Nephron (organoid): ENCODE data around the gene ADGRL3.

ENCODE experiments used
- H3K27ac Mint-ChIP-seq, 3 experiments: 2 replicates each; pipeline ENCODE4 v1.8.0; 2020; ENCODE audit warnings: mixed read lengths in 3 of 3, mild to moderate bottlenecking in 2 of 3, moderate library complexity in 1 of 3
- H3K27me3 Mint-ChIP-seq: 2 replicates; pipeline ENCODE4 v1.8.0; 2021; ENCODE audit warnings: low read depth, mild to moderate bottlenecking, moderate library complexity, mixed read lengths
- H3K36me3 Mint-ChIP-seq: 2 replicates; pipeline ENCODE4 v1.8.0; 2020; ENCODE audit warnings: low read depth, mixed read lengths
- H3K4me1 Mint-ChIP-seq: 2 replicates; pipeline ENCODE4 v1.8.0; 2020; ENCODE audit warnings: mixed read lengths
- H3K4me3 Mint-ChIP-seq, 3 experiments: 2 replicates each; pipeline ENCODE4 v1.8.0; 2020; ENCODE audit warnings: mild to moderate bottlenecking in 3 of 3, mixed read lengths in 3 of 3, moderate library complexity in 2 of 3
- H3K9me3 Mint-ChIP-seq: 2 replicates; pipeline ENCODE4 v1.8.0; 2020; ENCODE audit warnings: mixed read lengths
- TF ChIP-seq, protein P1 (sequence below), 3 experiments: fragments of 200-600 bp; sonication (generic); IDR thresholded peaks; one replicate each; pipeline ENCODE4 v1.5.0; 2021; ENCODE audit warnings: antibody characterized with exemption in 3 of 3; ENCODE audit not compliant: unreplicated experiment in 3 of 3

Gene ADGRL3

GRCh38 chr4:61693520-61693919 is 493.4 kb downstream of the ADGRL3 start:
- H3K4me1 Mint-ChIP-seq: peaks cover 8% of the 10 kb centered on the region
- no peaks in the 10 kb centered on the region for H3K36me3 Mint-ChIP-seq
- H3K9me3 Mint-ChIP-seq: no peaks in the 10 kb centered on the region
- H3K4me3 Mint-ChIP-seq: no peak overlapping the region
- TF ChIP-seq, protein P1, sequence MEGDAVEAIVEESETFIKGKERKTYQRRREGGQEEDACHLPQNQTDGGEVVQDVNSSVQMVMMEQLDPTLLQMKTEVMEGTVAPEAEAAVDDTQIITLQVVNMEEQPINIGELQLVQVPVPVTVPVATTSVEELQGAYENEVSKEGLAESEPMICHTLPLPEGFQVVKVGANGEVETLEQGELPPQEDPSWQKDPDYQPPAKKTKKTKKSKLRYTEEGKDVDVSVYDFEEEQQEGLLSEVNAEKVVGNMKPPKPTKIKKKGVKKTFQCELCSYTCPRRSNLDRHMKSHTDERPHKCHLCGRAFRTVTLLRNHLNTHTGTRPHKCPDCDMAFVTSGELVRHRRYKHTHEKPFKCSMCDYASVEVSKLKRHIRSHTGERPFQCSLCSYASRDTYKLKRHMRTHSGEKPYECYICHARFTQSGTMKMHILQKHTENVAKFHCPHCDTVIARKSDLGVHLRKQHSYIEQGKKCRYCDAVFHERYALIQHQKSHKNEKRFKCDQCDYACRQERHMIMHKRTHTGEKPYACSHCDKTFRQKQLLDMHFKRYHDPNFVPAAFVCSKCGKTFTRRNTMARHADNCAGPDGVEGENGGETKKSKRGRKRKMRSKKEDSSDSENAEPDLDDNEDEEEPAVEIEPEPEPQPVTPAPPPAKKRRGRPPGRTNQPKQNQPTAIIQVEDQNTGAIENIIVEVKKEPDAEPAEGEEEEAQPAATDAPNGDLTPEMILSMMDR (IDR thresholded peaks at IDR 0.05; ENCODE audit: unreplicated experiment in 3 of 3): no peak
- no peaks in the 10 kb centered on the region for H3K27me3 Mint-ChIP-seq
- H3K27ac Mint-ChIP-seq: no peak overlapping the region

DNA sequence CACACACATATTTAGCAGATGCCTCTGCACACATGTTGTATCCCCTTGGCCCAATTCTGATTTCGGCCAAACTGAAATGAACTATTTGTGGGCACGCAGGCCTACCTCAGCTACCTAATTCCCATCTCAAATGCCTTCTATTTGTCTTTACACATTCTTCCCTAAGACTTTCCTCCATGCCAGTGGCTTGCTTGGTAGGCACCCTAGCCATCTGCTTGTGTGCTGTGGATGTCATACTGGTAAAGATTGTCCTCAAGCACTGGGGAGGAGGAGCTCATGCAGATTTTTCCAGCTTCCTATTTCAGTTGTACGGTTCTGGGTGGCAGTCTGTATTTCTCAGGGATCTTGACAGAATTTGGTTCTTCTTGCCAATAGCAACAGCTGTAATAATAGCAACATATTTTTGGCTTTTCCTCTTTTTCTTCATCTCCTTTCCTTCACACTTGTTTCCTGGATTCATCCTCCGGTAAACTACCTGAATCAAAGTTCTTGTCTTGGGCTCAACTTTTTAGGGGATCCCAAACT is 514.3 kb downstream of the ADGRL3 start:
- Mint-ChIP-seq H3K27ac (peak overlapping the region in 1 of 3 experiments; percentile 48), H3K27me3 (no peaks in the 10 kb centered on the region), H3K9me3 (no peaks in the 10 kb centered on the region), H3K36me3 (no peaks in the 10 kb centered on the region), H3K4me3 (no peak overlapping the region), H3K4me1 (peaks cover 10% of the 10 kb centered on the region)
- TF ChIP-seq, protein P1 (IDR thresholded peaks at IDR 0.05; ENCODE audit: unreplicated experiment in 3 of 3): no peak

DNA sequence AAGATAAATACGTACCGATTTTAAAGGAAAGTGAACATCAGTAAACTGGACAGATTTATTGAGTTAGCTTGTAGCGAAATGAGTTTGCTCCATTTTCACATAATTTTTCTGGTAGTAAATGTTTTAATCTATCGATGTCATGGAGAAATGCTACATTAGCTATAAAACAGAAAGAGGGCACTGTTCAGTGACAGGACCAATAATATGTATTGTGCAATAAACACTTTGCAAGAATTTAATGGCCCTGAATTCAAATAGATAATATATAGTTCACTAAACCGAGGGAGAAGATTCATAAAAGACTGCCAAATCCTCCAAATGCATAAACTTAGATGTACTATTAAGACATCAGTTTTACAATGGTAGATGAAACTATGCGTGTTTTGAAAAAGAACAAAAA is 516.3 kb downstream of the ADGRL3 start:
- no peak overlapping the region for H3K4me3 Mint-ChIP-seq
- peak overlapping the region in 2 of 3 experiments; percentile 10 to 26 for H3K27ac Mint-ChIP-seq
- H3K27me3 Mint-ChIP-seq: no peaks in the 10 kb centered on the region
- H3K36me3 Mint-ChIP-seq: peaks cover 5% of the 10 kb centered on the region
- H3K4me1 Mint-ChIP-seq: peaks cover 10% of the 10 kb centered on the region
- TF ChIP-seq, protein P1 (IDR thresholded peaks at IDR 0.05; ENCODE audit: unreplicated experiment in 3 of 3): no peak
- no peaks in the 10 kb centered on the region for H3K9me3 Mint-ChIP-seq

DNA sequence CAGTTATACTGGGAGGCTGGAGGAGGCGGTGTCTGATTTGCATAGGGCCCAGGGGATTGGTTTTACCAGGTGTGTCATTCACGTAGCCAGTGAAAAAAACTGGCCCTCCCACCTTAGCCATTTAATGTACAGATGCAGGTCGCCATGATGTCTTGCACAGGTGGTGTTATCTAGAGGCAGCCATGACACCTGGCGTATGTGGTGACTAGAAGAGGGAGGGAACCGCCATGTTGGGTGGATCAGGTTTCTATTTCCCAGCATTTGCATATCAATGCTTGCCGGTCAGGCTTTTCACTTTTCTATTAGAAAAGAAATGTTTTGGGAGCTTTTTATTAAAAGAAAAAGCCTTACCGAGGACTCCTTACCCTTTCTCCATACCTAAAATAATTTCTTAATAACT is 523.4 kb downstream of the ADGRL3 start:
- no peaks in the 10 kb centered on the region for H3K4me1 Mint-ChIP-seq
- no peaks in the 10 kb centered on the region for H3K27me3 Mint-ChIP-seq
- H3K4me3 Mint-ChIP-seq: no peak overlapping the region
- H3K9me3 Mint-ChIP-seq: no peaks in the 10 kb centered on the region
- H3K27ac Mint-ChIP-seq: no peak overlapping the region
- TF ChIP-seq, protein P1 (IDR thresholded peaks at IDR 0.05; ENCODE audit: unreplicated experiment in 3 of 3): no peak
- peaks cover 7% of the 10 kb centered on the region for H3K36me3 Mint-ChIP-seq

DNA sequence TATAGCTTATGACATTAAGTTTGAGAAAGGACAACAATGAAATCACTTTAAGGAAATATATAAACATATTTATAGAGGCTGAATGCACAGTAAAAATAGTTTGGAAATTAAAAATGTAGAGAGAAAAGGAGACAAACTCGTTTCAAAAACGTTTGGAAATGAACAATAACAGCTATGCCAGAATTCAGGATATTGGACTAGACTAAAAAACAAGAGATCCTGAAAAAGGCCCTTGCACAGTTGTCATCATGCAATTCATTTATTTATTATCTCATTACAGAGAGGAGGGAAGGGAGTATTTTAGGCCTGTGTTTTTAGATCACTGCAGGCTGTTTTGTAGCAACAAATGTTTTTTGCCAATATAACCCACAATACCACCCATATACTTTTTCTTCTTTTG is 527.2 kb downstream of the ADGRL3 start:
- TF ChIP-seq, protein P1 (IDR thresholded peaks at IDR 0.05; ENCODE audit: unreplicated experiment in 3 of 3): no peak
- no peak overlapping the region for H3K4me3 Mint-ChIP-seq
- H3K27ac Mint-ChIP-seq: no peak overlapping the region
- no peaks in the 10 kb centered on the region for H3K4me1 Mint-ChIP-seq
- no peaks in the 10 kb centered on the region for H3K9me3 Mint-ChIP-seq
- H3K27me3 Mint-ChIP-seq: no peaks in the 10 kb centered on the region
- H3K36me3 Mint-ChIP-seq: no peaks in the 10 kb centered on the region

- peaks cover 29% of the 10 kb centered on the region for H3K36me3 Mint-ChIP-seq
- TF ChIP-seq, protein P1 (IDR thresholded peaks at IDR 0.05; ENCODE audit: unreplicated experiment in 3 of 3): no peak
- no peak overlapping the region for H3K4me3 Mint-ChIP-seq
Measured at GRCh38 chr4:61734409-61734808, 534.3 kb downstream of the ADGRL3 start.

More at GRCh38 chr4:61734409-61734808, 534.3 kb downstream of the ADGRL3 start:
- Mint-ChIP-seq H3K27me3 (no peaks in the 10 kb centered on the region), H3K9me3 (peaks cover 4% of the 10 kb centered on the region), H3K27ac (no peak overlapping the region), H3K4me1 (no peaks in the 10 kb centered on the region)
